Activated naive CD4-positive, alpha-beta T cell treated with anti-CD3 and anti-CD28 coated beads, Interleukin-2, amount 10 ng/mL, durations not matched to agents 7 days and 5 days (primary cell): ENCODE data around the gene GNAI2.
"Not testable (repeated sequence)": the region's sequence is repeated elsewhere in the genome, so short reads cannot be mapped to it uniquely, and the experiment has no call there.

ENCODE experiments used
- CTCF ChIA-PET: fragments of 350-600 bp; sonication (Branson Sonifier 250); formaldehyde crosslinking; loops from one replicate; lab custom pipeline; 2021; ENCODE audit warnings: antibody characterized with exemption; lab: Charles Lee
- DNase-seq: peaks from one replicate; pipeline ENCODE4 v3.0.0-alpha.2; 2020
- H3K27ac Mint-ChIP-seq: one replicate; pipeline ENCODE4 v1.8.0; 2021; ENCODE audit warnings: mild to moderate bottlenecking, moderate library complexity, mixed read lengths
- H3K27me3 Mint-ChIP-seq: one replicate; pipeline ENCODE4 v1.8.0; 2021; ENCODE audit warnings: mild to moderate bottlenecking, mixed read lengths
- H3K36me3 Mint-ChIP-seq: one replicate; pipeline ENCODE4 v1.8.0; 2021; ENCODE audit warnings: mixed read lengths
- H3K4me1 Mint-ChIP-seq: one replicate; pipeline ENCODE4 v1.8.0; 2021; ENCODE audit warnings: mixed read lengths
- H3K4me3 Mint-ChIP-seq: one replicate; pipeline ENCODE4 v1.8.0; 2021; ENCODE audit warnings: mild to moderate bottlenecking, moderate library complexity, mixed read lengths
- H3K9me3 Mint-ChIP-seq: one replicate; pipeline ENCODE4 v1.8.0; 2021; ENCODE audit warnings: mixed read lengths

The GNAI2 gene

DNA sequence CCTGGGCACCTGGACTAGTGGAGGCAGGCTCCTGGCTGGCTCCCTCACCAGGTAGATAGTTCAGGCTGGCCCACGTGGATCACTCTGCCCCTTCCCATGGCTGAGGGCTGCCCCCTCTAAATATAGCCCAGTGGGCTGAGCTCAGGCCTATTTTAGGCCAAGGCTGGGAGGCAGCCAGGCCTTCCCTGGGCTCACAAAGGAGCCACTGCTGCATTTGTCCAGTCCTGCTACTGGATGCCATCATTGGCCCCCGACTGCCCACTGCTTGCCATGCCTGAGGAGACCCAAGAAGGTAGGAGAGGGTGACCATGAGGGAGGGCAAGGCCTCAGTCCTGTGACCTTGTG lies 42.8 kb downstream of the GNAI2 start, which contains the start of gene LSMEM2:
Gene LSMEM2, plus strand, starts transcription at position 208 of the 345 bp plus-strand sequence. Its CDS starts 27 bp downstream, at position 235.
- DNase-seq, result no peak
- H3K27me3 Mint-ChIP-seq, result peaks cover 59% of the 10 kb centered on the region
- H3K9me3 Mint-ChIP-seq, result no peaks in the 10 kb centered on the region
- H3K4me3 Mint-ChIP-seq, result no peak within 1 kb of the TSS
- H3K4me1 Mint-ChIP-seq, result peaks cover 20% of the 10 kb centered on the region
- H3K36me3 Mint-ChIP-seq, result peaks cover 1% of the 10 kb centered on the region
- H3K27ac Mint-ChIP-seq, result no peak within 1 kb of the TSS
- CTCF ChIA-PET, result interaction anchor here (0.9 to 3.6 kb wide), 5 partner anchors 10 to 85 kb away, joined by 3 to 22 read pairs (median 6); partner anchors contain the start of genes HYAL3 and NAA80

DNA sequence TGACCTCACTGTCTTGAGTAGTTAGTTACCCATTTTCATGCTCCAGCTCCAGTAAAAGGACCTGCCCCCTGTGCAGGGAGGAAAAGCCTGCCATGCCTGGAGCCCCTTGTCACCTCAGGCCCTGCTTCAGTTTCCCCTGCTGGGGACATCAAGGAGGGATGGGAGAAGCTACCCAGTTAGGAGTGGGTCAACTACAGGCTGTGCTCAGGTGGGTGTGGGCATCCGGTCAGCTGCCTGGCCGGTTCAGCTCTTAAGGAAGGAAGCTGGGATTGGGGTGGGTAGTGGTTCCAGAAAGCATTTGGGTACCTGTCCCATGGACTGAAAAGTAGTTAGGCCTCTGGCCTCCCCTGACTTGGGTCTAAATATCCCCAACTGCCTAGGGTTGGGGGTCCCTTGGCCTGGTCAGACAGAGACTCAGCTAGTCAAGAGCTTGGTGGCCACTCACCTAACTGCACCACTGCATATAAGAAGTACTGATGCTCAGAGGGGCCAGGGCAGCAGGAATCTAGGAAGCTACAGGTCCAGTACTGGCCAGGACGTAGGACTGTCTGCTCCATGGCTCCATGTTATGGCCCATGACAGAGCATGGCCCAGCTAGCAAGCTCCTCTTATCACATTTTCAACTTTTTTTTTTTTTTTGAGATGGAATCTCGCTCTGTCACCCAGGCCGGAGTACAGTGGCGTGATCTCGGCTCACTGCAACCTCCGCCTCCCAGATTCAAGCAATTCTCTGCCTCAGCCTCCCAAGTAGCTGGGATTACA lies 43.4 kb downstream of the GNAI2 start:
- Mint-ChIP-seq H3K36me3 (no peaks in the 10 kb centered on the region), H3K4me3 (no peak overlapping the region), H3K27ac (no peak overlapping the region), H3K4me1 (peaks cover 15% of the 10 kb centered on the region), H3K9me3 (no peaks in the 10 kb centered on the region), H3K27me3 (peaks cover 53% of the 10 kb centered on the region)
- DNase-seq, result no peak
- CTCF ChIA-PET, result interaction anchor here (0.9 to 3.6 kb wide), 4 partner anchors 9 to 85 kb away, joined by 3 to 22 read pairs (median 6); no protein-coding TSS in a partner anchor

DNA sequence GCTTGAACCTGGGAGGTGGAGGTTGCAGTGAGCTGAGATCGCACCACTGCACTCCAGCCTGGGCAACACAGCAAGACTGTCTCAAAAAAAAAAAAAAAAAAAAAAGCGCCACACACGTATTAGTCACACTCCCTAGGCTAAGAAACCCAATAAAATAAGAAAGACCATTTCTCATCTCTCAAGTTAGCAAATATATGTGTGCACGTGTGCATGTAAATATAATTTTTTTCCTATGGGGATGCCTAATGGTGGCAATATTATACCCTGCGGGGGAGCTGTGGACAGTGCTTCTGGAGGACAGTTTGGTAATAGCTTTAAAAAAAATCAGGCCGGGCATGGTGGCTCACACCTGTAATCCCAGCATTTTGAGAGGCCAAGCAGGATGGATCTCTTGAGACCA lies 48.1 kb downstream of the GNAI2 start:
- H3K9me3 Mint-ChIP-seq, H3K27ac Mint-ChIP-seq, H3K36me3 Mint-ChIP-seq, DNase-seq, H3K4me3 Mint-ChIP-seq, H3K4me1 Mint-ChIP-seq, H3K27me3 Mint-ChIP-seq: not testable (repeated sequence)
- CTCF ChIA-PET, result interaction anchor here (0.8 to 1.7 kb wide), 5 partner anchors 9 to 92 kb away, joined by 3 to 5 read pairs (median 4); partner anchors contain the start of genes HYAL3 and NAA80

DNA sequence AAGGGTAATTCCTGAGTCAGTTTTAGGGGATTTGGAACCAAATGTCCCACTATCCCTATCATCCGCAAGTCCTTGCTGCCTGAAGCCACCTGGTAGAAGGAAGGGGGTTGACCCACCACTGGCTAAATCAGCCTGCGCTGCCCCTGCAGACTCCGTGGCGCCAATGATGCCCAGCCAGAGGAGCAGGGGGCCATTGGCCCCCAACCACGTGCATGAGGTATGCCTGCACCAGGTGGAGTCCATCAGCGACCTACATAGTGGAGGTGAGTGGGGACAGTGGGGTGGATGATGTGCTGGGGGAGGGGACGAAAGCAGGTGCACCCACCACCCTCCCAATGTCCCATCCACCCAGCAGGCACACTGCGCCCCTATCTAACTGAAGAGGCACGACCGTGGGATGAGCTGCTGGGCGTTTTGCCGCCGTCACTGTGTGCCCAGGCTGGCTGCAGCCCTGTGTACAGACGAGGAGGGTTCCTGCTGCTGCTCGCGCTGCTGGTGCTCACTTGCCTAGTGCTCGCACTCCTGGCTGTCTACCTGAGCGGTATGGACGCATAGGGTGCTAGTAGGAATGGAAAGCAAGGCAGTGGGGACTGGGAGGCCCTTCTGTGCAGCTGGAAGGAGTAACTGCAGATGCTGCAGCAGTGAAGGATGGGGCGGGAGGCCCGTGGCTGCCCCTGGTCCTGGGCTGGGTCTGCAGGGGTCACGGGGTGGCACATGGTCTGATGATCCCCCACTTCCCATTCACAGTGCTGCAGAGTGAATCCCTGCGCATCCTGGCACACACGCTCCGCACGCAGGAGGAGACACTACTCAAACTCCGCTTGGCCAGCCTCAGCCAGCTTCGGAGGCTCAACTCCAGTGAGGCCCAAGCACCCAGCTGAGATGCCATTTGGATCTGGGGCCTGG lies 50.6 kb downstream of the GNAI2 start:
- no peak overlapping the region for H3K4me3 Mint-ChIP-seq
- no peak for DNase-seq
- H3K27ac Mint-ChIP-seq, result no peak overlapping the region
- no peaks in the 10 kb centered on the region for H3K27me3 Mint-ChIP-seq
- CTCF ChIA-PET, result no interaction called here
- H3K4me1 Mint-ChIP-seq, result peaks cover 11% of the 10 kb centered on the region
- H3K36me3 Mint-ChIP-seq, result peaks cover 15% of the 10 kb centered on the region
- no peaks in the 10 kb centered on the region for H3K9me3 Mint-ChIP-seq

DNA sequence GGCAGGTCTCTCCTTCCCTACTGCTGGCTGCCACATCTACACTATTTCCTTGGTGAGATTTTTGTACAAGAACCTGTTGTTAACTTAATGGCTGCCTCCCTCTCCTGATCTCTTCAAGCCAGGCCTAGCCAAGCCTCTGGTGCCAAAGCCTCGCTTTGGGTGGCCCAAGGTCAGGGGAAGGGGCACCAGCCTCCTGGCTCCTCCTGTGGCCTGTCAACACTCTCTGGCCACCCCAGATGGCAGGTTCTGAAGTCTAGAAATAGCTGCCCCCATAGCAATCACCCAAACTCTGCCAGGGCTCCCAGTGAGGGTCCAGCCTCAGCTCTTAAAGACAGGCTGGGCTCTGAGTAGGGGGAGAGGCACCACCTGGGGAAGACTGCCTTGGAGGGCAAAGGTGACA lies 51.3 kb downstream of the GNAI2 start:
- H3K4me1 Mint-ChIP-seq, result peaks cover 12% of the 10 kb centered on the region
- H3K4me3 Mint-ChIP-seq, result no peak overlapping the region
- no peaks in the 10 kb centered on the region for H3K9me3 Mint-ChIP-seq
- CTCF ChIA-PET, result no interaction called here
- DNase-seq, result no peak
- peak overlapping the region; percentile 14 for H3K27ac Mint-ChIP-seq
- H3K36me3 Mint-ChIP-seq, result peaks cover 15% of the 10 kb centered on the region
- no peaks in the 10 kb centered on the region for H3K27me3 Mint-ChIP-seq

DNA sequence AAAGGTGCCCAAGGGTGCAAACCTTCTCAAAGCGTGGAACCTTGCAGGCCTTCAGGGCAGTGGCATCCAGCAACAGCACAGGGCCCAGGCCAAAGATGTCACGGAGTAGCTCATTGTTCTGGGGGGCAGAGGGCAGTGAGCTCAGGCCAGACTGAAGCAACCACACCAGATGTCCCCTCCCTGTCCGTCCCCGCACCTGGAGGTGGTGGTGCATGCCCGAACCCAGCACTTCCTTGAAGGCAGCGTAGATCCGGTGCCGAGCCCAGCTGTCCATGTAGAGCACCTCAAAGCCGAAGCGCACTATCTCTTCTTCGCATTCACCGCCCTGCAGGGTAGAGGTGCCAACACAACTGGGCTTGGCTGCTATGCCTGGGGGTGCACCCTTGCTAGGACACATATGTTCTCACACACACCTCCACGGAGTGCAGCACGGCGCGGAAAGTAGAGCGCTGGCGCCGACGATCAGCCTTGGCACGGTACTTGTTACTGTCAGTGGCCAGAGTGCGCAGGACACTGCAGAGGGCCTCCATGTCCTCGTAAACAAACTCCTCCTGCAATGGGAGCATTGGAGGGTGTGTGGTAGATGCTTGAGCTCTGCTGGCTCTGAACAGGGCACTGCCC lies 52.5 kb downstream of the GNAI2 start:
- Mint-ChIP-seq H3K36me3 (peaks cover 15% of the 10 kb centered on the region), H3K27ac (no peak overlapping the region), H3K9me3 (no peaks in the 10 kb centered on the region), H3K27me3 (no peaks in the 10 kb centered on the region), H3K4me1 (peaks cover 24% of the 10 kb centered on the region), H3K4me3 (no peak overlapping the region)
- CTCF ChIA-PET, result interaction anchor here (0.9 to 1.6 kb wide), 2 partner anchors 9 to 36 kb away, joined by 3 to 6 read pairs; partner anchors contain the start of gene LSMEM2
- DNase-seq, result no peak

DNA sequence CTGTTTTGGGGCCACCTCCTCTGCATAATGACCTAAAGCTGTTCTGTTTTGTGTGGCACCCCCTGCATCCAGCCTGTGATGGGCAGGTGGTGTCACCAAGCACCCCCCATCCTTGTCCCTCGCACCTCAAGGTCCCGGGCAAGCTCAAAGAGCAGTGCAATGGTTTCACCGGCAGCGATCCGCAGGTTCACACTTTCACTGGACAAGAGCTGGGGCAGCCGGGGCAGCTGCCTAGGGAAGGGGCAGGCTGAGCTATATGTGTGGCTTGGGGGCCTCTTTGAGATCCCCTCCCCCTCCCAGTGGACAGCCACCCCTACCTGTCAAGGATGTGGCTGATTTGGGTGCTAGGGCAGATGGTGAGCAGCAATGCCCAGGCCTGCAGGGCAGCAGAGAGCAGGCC lies 53.1 kb downstream of the GNAI2 start:
- DNase-seq, result no peak
- no peaks in the 10 kb centered on the region for H3K27me3 Mint-ChIP-seq
- no peak overlapping the region for H3K4me3 Mint-ChIP-seq
- CTCF ChIA-PET, result interaction anchor here (1.6 kb wide), 1 partner anchor 10 kb away, joined by 6 read pairs; the partner anchor contains the start of gene LSMEM2
- peaks cover 15% of the 10 kb centered on the region for H3K36me3 Mint-ChIP-seq
- no peak overlapping the region for H3K27ac Mint-ChIP-seq
- peaks cover 26% of the 10 kb centered on the region for H3K4me1 Mint-ChIP-seq
- H3K9me3 Mint-ChIP-seq, result no peaks in the 10 kb centered on the region

DNA sequence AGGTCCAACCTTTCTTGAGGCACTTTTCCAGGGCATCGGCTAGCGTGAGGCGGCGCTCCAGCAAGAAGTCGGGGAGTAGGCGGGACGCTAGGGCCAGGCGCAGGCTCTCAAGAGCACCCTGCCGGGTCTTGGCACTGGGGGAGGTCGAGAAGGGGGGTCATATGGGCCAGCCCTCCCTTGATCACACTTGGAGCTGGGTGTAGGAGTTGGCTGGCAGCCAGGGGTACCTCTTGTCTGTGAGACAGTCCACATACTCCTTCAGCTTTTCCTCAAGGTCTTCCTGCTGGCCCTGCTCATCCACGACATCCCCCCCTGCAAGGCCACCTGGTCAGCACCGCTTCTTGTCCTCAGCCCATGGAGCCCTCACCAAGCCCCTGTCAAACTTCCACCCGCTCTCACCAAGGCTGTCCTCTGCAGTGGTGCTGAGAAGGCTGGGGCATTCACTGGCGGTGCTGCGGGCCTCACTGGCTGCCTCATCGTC lies 54.2 kb downstream of the GNAI2 start:
- Mint-ChIP-seq H3K4me3 (peak overlapping the region; percentile 41), H3K36me3 (peaks cover 15% of the 10 kb centered on the region), H3K27me3 (no peaks in the 10 kb centered on the region), H3K9me3 (no peaks in the 10 kb centered on the region), H3K4me1 (peaks cover 26% of the 10 kb centered on the region), H3K27ac (no peak overlapping the region)
- no peak for DNase-seq
- CTCF ChIA-PET, result no interaction called here

DNA sequence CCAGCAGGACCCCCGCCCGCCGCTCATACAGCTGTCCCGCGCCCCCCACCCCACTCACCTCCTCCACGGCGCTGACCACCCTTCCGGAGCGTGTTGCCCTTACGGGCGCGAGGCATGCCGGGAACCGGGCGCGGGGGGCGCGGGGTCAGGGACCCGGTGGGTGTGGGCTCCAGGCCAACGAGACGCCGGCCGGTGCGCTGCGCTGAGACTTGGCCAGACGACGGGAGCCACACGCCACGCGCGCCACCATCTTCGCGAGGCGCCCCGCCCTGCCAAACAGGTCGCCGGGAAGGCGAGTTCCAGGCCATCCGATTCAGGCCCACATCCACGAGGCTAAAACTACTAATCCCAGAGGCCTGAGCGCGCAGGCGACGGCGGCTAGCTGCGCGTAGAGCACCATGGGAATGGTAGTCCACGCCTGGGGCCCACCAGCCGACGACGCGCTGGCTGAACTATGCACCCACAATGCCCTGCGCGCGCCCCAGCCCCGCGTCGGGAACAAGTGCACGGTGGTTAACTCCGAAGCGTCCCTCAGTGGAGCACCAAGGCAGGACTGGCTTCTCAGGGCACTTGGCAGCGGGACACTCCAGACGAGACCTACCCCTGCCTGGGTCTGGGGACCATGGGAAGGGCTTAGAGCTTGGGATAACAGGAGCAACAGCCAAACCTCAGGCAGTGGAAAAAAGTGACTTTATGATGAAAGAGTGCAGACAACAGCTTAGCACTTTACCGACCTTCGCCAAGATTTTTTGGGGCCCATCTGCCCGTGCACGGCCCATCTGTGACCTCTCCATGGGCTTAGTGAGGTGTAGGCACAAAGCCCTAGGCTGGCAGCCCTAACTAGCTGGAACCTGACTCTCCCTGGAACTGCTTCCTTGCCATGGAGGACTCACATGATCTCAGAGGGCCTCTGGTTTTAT lies 56.4 kb downstream of the GNAI2 start, which contains the start of gene IFRD2:
Gene IFRD2, minus strand, starts transcription at position 271 of the 920 bp plus-strand sequence. Its CDS starts 155 bp downstream, at position 116.
- CTCF ChIA-PET, result interaction anchor here (1.8 kb wide), 1 partner anchor 32 kb away, joined by 9 read pairs; no protein-coding TSS in a partner anchor
- H3K27ac Mint-ChIP-seq, result peak within 1 kb of the TSS; percentile 95
- no peaks in the 10 kb centered on the region for H3K27me3 Mint-ChIP-seq
- DNase-seq, result peak; percentile 98
- no peaks in the 10 kb centered on the region for H3K9me3 Mint-ChIP-seq
- H3K36me3 Mint-ChIP-seq, result peaks cover 18% of the 10 kb centered on the region
- H3K4me1 Mint-ChIP-seq, result peaks cover 36% of the 10 kb centered on the region
- H3K4me3 Mint-ChIP-seq, result peak within 1 kb of the TSS; percentile 79

DNA sequence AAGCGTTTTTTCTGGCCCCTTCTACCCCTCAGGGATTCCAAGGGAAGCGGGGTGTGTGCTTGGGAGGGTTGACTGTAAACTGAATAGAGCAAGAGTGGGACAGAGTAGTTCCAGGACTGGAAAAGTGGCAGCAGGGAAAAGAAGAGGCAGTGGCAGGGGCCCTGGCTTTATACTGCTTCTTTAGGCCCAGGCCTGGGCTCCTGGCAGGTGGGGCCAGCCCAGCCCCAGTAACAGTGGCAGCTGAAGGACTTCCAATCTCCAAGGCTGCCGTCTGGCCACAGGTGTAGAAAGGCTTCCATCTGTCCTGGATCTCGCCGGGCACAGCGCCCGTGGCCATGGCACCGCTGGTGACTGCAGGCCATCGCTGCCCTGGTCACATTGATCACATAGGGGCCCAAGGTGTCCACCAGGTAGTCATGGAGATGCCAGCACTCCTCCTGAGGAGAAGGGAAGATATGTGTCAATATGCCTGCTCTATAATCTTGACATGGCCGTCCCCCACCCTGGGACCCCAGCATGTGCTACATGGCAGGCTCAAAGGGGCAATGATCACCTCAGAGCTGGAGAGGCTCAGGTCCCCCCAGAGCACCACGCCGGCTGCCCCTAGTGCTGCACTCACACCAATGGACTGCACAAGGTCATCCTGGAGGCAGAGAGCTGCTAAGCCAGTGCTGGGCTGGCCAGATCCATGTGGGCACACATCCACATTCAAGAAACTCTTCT lies 57.2 kb downstream of the GNAI2 start:
- peak overlapping the region; percentile 79 for H3K4me3 Mint-ChIP-seq
- H3K27ac Mint-ChIP-seq, result peak overlapping the region; percentile 95
- DNase-seq, result no peak
- CTCF ChIA-PET, result interaction anchor here (1.3 to 1.8 kb wide), 2 partner anchors 26 to 31 kb away, joined by 3 to 9 read pairs; no protein-coding TSS in a partner anchor
- peaks cover 15% of the 10 kb centered on the region for H3K36me3 Mint-ChIP-seq
- H3K27me3 Mint-ChIP-seq, result no peaks in the 10 kb centered on the region
- H3K9me3 Mint-ChIP-seq, result no peaks in the 10 kb centered on the region
- peaks cover 44% of the 10 kb centered on the region for H3K4me1 Mint-ChIP-seq

DNA sequence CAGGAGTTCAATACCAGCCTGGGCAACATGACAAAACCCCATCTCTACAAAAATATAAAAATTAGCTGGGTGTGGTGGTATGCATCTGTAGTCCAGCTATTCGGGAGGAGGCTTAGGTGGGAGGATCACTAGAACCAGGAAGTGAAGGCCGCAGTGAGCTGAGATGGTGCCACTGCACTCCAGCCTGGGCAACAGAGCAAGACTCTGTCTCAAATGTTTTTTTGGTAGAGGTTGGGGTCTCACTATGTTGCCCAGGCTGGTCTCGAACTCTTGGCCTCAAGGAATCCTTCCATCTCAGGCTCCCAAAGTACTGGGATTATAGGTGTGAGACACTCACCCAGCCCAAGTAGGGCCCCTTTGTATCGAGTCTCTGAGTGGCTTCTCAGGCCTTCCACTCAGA lies 58.1 kb downstream of the GNAI2 start:
- CTCF ChIA-PET, result interaction anchor here (1.3 kb wide), 1 partner anchor 25 kb away, joined by 3 read pairs; no protein-coding TSS in a partner anchor
- Mint-ChIP-seq H3K27ac (no peak overlapping the region), H3K27me3 (no peaks in the 10 kb centered on the region), H3K9me3 (no peaks in the 10 kb centered on the region), H3K36me3 (peaks cover 11% of the 10 kb centered on the region), H3K4me1 (peaks cover 47% of the 10 kb centered on the region), H3K4me3 (no peak overlapping the region)
- DNase-seq, result no peak
